Mesothelial cell of epicardium (in vitro differentiated cells): ENCODE results near the gene TRIM50. TPM values are rescaled to one million over a fixed set of nuclear protein-coding genes. Genes with fewer than 3 reads are reported as not detected.
"Not testable (repeated sequence)": the region's sequence is repeated elsewhere in the genome, so short reads cannot be mapped to it uniquely, and the experiment has no call there.

Experiments
- DNase-seq, 2 experiments: peaks; one replicate each; pipeline ENCODE4 v3.0.0; 2021; ENCODE audit warnings: low spot score in 2 of 2; ENCODE audit not compliant: unreplicated experiment in 2 of 2
- H3K27ac Mint-ChIP-seq: 2 replicates; pipeline ENCODE4 v1.8.0; 2021; ENCODE audit warnings: mixed read lengths
- H3K27me3 Mint-ChIP-seq: 2 replicates; pipeline ENCODE4 v1.8.0; 2021; ENCODE audit warnings: low read depth, mixed read lengths
- H3K36me3 Mint-ChIP-seq: 2 replicates; pipeline ENCODE4 v1.8.0; 2021; ENCODE audit warnings: mixed read lengths
- H3K4me1 Mint-ChIP-seq: 2 replicates; pipeline ENCODE4 v1.8.0; 2021; ENCODE audit warnings: mixed read lengths
- H3K4me3 Mint-ChIP-seq: 2 replicates; pipeline ENCODE4 v1.8.0; 2021; ENCODE audit warnings: mild to moderate bottlenecking, moderate library complexity, mixed read lengths
- H3K9me3 Mint-ChIP-seq: 2 replicates; pipeline ENCODE4 v1.8.0; 2021; ENCODE audit warnings: mixed read lengths
- CTCF ChIP-seq: fragments of 200-600 bp; sonication (generic); IDR thresholded peaks from one replicate; pipeline ENCODE4 v1.5.0; 2021; ENCODE audit warnings: antibody characterized with exemption; ENCODE audit not compliant: unreplicated experiment
- total RNA-seq: library from RNA; stranded (reverse); gene quantifications from 3 replicates; pipeline ENCODE4 v1.2.1, GENCODE V29; 2021

The TRIM50 gene
- total RNA-seq, 1 donor from 2014 or later, result not detected

- H3K4me1 Mint-ChIP-seq, H3K9me3 Mint-ChIP-seq, H3K27ac Mint-ChIP-seq, H3K36me3 Mint-ChIP-seq, H3K27me3 Mint-ChIP-seq: not testable (repeated sequence)
- peak overlapping the region; percentile 26 for H3K4me3 Mint-ChIP-seq
- peak in 1 of 2 experiments; percentile 62 for DNase-seq
- peak; percentile 36 for TF ChIP-seq CTCF
These were observed 3.6 kb downstream of the TRIM50 start for GRCh38 chr7:73324081-73324845.

GRCh38 chr7:73323434-73324080 lies 4.3 kb downstream of the TRIM50 start:
- H3K27me3 Mint-ChIP-seq, DNase-seq, H3K36me3 Mint-ChIP-seq, H3K9me3 Mint-ChIP-seq, H3K27ac Mint-ChIP-seq, H3K4me1 Mint-ChIP-seq: not testable (repeated sequence)
- peak overlapping the region; percentile 26 for H3K4me3 Mint-ChIP-seq

GRCh38 chr7:73320009-73320408 lies 7.9 kb downstream of the TRIM50 start:
- H3K4me3 Mint-ChIP-seq, H3K27me3 Mint-ChIP-seq, H3K4me1 Mint-ChIP-seq, H3K27ac Mint-ChIP-seq, DNase-seq, H3K9me3 Mint-ChIP-seq, H3K36me3 Mint-ChIP-seq: not testable (repeated sequence)

GRCh38 chr7:73319541-73319940 lies 8.3 kb downstream of the TRIM50 start:
- H3K9me3 Mint-ChIP-seq, H3K36me3 Mint-ChIP-seq, H3K4me3 Mint-ChIP-seq: not testable (repeated sequence)

GRCh38 chr7:73318656-73319204 lies 9.2 kb downstream of the TRIM50 start:
- not testable (repeated sequence) for H3K4me1 Mint-ChIP-seq, H3K27me3 Mint-ChIP-seq, H3K4me3 Mint-ChIP-seq, DNase-seq, H3K27ac Mint-ChIP-seq, H3K36me3 Mint-ChIP-seq, H3K9me3 Mint-ChIP-seq

More at GRCh38 chr7:73319541-73319940, 8.3 kb downstream of the TRIM50 start:
- peak overlapping the region; percentile 4 for H3K27ac Mint-ChIP-seq
- not testable (repeated sequence) for DNase-seq, H3K4me1 Mint-ChIP-seq, H3K27me3 Mint-ChIP-seq

GRCh38 chr7:73316521-73316920 lies 11.4 kb downstream of the TRIM50 start:
- H3K4me1 Mint-ChIP-seq, result no peaks in the 10 kb centered on the region
- no peak overlapping the region for H3K4me3 Mint-ChIP-seq
- no peak for DNase-seq
- no peaks in the 10 kb centered on the region for H3K36me3 Mint-ChIP-seq
- no peak overlapping the region for H3K27ac Mint-ChIP-seq
- no peaks in the 10 kb centered on the region for H3K9me3 Mint-ChIP-seq
- H3K27me3 Mint-ChIP-seq, result no peaks in the 10 kb centered on the region
- no peak for TF ChIP-seq CTCF

DNA sequence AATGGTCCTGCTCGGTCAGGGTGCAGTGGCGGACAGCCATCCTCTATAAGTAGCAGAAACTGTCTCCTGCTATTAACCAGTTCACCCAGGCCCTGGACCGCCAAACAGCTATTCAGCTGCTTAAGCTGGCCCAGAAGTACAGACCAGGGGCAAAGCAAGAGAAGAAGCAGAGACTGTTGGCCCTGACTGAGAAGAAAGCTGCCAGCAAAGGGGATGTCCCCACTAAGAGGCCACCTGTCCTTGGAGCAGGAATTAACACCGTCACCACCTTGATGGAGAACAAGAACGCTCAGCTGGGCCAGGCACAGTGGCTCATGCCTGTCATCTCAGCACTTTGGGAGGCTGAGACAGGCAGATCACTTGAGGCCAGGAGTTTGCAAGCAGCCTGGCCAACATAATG lies 13.6 kb downstream of the TRIM50 start:
- no peak for DNase-seq
- Mint-ChIP-seq H3K27ac (no peak overlapping the region), H3K4me3 (no peak overlapping the region), H3K4me1 (no peaks in the 10 kb centered on the region), H3K9me3 (no peaks in the 10 kb centered on the region), H3K36me3 (no peaks in the 10 kb centered on the region), H3K27me3 (no peaks in the 10 kb centered on the region)
- no peak for TF ChIP-seq CTCF
